ENCODE data around the gene RHOA. TPM values are rescaled to one million over a fixed set of nuclear protein-coding genes. Genes with fewer than 3 reads are reported as not detected.

RHOA gene
- total and polyA plus RNA-seq, 2 of the 13 experiments (the other 11 are each of a cell fraction or from before 2014, with no cell fraction given): 131 to 177 TPM

DNA sequence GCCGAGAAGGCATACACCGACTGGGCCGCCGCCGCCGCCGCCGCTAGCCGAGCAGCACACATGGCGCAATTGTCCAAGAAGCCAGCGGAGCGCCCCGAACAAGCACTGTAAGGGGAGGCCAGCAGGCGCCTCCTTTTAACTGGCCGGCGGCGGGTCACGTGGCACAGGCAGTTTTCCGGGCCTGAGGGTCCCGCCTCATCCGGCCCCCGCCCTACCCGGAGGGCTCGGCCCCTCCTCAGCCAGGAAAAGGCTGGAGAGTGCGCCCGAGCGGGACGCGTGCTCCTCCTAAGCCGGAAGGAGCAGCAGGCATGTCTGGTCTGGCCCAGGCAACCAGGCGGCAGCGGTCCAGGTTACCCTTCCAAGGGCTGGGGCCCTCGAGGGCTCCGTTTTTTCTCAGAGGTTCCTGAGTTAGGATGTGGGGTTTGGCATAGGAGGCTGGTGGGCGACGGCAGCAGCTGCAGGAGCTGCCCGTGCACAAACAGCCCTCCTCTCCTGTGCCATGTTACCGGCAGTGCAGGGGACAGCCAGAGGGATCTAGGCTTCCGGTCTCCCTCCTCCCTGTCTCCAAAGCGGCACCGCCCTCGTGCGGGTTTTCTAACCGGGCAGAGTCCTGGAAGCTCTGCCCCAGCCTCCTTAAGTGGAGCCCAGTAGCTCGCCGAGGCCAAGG is 53.4 kb downstream of the RHOA start, which contains the start of gene GPX1 (continued):
- TF ChIP-seq, protein P1, sequence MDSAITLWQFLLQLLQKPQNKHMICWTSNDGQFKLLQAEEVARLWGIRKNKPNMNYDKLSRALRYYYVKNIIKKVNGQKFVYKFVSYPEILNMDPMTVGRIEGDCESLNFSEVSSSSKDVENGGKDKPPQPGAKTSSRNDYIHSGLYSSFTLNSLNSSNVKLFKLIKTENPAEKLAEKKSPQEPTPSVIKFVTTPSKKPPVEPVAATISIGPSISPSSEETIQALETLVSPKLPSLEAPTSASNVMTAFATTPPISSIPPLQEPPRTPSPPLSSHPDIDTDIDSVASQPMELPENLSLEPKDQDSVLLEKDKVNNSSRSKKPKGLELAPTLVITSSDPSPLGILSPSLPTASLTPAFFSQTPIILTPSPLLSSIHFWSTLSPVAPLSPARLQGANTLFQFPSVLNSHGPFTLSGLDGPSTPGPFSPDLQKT (CRISPR knock-in tag; IDR thresholded peaks at IDR 0.05; ENCODE audit: borderline replicate concordance): 0 out of 2 replicates have a peak, but pooled peaks have one; percentile 26
- TF ChIP-seq ZNF143 (CRISPR knock-in tag; IDR thresholded peaks at IDR 0.05): peak; percentile 62; the same call in 1 of the 2 replicates
- TF ChIP-seq, protein P2, sequence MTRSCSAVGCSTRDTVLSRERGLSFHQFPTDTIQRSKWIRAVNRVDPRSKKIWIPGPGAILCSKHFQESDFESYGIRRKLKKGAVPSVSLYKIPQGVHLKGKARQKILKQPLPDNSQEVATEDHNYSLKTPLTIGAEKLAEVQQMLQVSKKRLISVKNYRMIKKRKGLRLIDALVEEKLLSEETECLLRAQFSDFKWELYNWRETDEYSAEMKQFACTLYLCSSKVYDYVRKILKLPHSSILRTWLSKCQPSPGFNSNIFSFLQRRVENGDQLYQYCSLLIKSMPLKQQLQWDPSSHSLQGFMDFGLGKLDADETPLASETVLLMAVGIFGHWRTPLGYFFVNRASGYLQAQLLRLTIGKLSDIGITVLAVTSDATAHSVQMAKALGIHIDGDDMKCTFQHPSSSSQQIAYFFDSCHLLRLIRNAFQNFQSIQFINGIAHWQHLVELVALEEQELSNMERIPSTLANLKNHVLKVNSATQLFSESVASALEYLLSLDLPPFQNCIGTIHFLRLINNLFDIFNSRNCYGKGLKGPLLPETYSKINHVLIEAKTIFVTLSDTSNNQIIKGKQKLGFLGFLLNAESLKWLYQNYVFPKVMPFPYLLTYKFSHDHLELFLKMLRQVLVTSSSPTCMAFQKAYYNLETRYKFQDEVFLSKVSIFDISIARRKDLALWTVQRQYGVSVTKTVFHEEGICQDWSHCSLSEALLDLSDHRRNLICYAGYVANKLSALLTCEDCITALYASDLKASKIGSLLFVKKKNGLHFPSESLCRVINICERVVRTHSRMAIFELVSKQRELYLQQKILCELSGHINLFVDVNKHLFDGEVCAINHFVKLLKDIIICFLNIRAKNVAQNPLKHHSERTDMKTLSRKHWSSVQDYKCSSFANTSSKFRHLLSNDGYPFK (CRISPR knock-in tag; IDR thresholded peaks at IDR 0.05; ENCODE audit: borderline replicate concordance): peak; percentile 95; the same call in 1 of the 2 replicates
- TF ChIP-seq, protein P3, sequence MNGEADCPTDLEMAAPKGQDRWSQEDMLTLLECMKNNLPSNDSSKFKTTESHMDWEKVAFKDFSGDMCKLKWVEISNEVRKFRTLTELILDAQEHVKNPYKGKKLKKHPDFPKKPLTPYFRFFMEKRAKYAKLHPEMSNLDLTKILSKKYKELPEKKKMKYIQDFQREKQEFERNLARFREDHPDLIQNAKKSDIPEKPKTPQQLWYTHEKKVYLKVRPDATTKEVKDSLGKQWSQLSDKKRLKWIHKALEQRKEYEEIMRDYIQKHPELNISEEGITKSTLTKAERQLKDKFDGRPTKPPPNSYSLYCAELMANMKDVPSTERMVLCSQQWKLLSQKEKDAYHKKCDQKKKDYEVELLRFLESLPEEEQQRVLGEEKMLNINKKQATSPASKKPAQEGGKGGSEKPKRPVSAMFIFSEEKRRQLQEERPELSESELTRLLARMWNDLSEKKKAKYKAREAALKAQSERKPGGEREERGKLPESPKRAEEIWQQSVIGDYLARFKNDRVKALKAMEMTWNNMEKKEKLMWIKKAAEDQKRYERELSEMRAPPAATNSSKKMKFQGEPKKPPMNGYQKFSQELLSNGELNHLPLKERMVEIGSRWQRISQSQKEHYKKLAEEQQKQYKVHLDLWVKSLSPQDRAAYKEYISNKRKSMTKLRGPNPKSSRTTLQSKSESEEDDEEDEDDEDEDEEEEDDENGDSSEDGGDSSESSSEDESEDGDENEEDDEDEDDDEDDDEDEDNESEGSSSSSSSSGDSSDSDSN (CRISPR knock-in tag; IDR thresholded peaks at IDR 0.05): peak; percentile 86
- TF ChIP-seq, protein P4, sequence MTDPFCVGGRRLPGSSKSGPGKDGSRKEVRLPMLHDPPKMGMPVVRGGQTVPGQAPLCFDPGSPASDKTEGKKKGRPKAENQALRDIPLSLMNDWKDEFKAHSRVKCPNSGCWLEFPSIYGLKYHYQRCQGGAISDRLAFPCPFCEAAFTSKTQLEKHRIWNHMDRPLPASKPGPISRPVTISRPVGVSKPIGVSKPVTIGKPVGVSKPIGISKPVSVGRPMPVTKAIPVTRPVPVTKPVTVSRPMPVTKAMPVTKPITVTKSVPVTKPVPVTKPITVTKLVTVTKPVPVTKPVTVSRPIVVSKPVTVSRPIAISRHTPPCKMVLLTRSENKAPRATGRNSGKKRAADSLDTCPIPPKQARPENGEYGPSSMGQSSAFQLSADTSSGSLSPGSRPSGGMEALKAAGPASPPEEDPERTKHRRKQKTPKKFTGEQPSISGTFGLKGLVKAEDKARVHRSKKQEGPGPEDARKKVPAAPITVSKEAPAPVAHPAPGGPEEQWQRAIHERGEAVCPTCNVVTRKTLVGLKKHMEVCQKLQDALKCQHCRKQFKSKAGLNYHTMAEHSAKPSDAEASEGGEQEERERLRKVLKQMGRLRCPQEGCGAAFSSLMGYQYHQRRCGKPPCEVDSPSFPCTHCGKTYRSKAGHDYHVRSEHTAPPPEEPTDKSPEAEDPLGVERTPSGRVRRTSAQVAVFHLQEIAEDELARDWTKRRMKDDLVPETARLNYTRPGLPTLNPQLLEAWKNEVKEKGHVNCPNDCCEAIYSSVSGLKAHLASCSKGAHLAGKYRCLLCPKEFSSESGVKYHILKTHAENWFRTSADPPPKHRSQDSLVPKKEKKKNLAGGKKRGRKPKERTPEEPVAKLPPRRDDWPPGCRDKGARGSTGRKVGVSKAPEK (CRISPR knock-in tag; IDR thresholded peaks at IDR 0.05; ENCODE audit: borderline replicate concordance): 0 out of 2 replicates have a peak, but pooled peaks have one; percentile 38
- TF ChIP-seq DNMT3B (CRISPR knock-in tag; conservative IDR thresholded peaks at IDR 0.05): 0 out of 2 replicates have a peak, but pooled peaks have one; percentile 18
- TF ChIP-seq MED1 (CRISPR knock-in tag; IDR thresholded peaks at IDR 0.05): peak; percentile 88
- TF ChIP-seq SIN3B (IDR thresholded peaks at IDR 0.05; ENCODE audit: low read length): no peak
- TF ChIP-seq NBN (conservative IDR thresholded peaks at IDR 0.05): no peak
- peak; percentile 1; the same call in 1 of the 2 replicates for TF ChIP-seq STAG1 (CRISPR knock-in tag; IDR thresholded peaks at IDR 0.05)
- no peak; the same call in 1 of the 2 replicates for TF ChIP-seq ZNF816 (CRISPR knock-in tag; IDR thresholded peaks at IDR 0.05; ENCODE audit: borderline replicate concordance)
